ENCODE results near the gene DMXL1.
"Not testable (repeated sequence)": the region's sequence is repeated elsewhere in the genome, so short reads cannot be mapped to it uniquely, and the experiment has no call there.

Gene DMXL1

DNA sequence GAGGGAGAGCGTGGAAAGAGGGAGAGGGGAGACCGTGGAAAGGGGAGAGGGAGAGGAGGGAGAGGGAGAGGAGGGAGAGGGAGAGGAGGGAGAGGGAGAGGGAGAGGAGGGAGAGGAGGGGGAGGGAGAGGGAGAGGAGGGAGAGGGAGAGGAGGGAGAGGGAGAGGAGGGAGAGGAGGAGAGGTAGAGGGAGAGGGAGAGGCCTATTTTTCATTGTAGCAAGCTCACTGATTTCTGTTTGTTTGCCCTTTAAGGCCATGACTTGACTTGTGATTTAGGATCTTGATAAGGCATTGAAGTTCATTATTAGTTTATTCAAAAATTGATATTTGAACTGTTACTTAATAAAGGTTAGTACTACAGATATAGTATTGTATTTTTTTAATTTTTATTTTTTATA lies 52.4 kb downstream of the DMXL1 start:
- no peak for DNase-seq

DNA sequence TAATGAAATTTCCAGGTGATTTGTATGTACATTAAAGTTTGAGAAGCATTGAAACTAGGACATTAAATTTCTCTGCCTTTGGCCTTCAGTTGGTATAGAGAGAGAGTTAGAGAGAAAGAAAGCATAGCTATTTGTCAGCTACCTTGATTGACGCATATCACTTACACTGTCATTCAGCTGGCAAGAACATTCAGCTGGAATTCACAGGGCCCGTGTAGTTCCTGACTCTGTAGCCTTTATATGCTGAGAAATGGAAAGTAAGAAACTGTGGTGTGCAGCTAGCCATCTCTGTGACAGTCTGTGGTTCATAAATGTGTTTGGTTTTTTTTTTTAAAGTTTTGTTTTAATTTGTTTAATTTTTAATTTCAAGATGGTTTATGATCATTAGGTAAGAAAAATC lies 58.9 kb downstream of the DMXL1 start:
- DNase-seq = no peak

DNA sequence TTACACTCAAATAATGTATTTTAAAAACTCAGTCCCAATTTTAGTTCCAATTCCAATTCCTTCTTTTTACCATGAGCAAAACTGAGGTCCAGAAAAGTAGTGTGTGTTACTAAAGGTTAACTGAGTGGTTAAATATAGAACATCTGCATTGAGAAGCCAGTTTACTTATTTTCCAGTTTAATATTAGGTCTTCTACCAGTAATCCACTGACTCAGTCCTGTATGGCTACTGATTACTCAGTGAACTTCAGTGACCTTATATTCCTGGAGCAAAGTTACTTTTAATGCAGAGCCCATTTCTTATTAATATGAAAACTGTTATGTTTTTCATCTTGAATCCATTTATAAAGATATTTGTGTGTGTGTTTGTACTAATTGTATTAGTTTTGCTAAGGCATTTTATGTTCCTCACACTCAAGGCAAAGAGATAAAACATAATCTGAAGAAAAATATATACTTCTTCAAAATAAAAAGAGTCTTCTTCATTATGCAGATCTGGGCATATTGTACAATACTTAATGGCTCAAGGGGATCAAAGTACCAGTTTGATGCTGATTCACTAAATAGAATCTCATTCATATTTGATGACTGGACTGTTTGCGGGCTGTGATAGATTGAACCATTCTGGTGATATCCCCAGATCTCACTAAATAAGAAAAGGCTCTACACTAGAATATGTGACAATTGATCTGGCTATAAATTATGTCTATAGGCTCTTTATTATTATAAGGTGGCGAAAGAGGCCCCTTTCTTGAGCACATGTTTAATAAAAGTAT lies 60.8 kb downstream of the DMXL1 start:
- DNase-seq = no peak

DNA sequence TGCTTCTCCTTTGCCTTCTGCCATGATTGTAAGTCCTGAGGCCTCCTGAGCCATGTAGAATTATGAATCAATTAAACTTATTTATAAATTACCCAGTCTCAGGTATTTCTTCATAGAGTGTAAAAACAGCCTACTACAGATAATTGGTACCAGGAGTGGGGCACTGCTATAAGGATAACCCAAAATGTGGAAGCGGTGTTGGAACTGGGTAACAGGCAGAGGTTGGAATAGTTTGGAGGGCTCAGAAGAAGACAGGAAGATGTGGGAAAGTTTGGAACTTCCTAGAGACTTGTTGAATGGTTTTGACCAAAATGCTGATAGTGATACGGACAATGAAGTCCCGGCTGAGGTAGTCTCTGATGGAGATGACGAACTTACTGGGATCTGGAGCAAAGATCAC lies 64.9 kb downstream of the DMXL1 start:
- DNase-seq = not testable (repeated sequence)

DNA sequence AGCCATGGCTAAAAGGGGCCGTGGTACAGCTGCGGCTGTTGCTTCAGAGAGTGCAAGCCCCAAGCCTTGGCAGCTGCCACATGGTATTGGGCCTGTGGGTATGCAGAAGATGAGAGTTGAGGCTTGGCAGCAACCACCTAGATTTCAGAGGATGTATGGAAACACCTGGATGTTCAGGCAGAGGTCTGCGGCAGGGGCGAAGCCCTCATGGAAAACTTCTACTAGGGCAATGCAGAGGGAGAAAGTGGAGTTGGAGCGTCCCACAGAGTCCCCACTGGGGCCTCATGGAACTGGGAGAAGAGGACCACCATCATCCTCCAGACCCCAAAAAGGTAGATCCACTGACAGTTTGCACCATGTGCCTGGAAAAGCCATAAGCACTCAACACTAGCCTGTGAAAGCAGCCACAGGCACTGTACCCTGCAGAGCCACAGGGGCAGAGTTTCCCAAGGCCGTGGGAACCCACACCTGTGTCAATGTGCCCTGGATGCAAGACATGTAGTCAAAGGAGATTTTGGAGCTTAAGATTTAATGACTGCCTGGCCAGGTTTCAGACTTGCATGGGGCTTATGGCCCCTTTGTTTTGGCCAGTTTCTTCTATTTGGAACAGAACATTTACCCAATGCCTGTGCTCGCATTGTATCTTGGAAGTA lies 65.9 kb downstream of the DMXL1 start:
- no peak for DNase-seq

DNA sequence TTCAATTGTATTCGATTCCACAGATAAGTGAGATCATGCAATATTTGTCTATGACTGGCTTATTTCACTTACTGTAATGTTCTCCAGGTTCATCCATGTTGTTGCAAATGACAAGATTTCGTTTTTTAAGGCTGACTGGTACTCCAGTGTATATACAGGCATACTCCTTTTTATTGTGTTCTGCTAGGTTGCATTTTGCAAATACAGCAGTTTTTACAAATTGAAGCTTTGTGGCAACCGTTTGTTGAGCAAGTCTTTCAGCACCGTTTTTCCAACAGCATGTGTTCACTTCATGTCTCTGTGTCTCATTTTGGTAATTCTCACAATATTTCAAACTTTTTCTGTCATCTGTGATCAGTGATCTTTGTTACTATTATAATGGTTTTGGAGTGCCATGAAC lies 82.7 kb downstream of the DMXL1 start:
- no peak for DNase-seq

DNA sequence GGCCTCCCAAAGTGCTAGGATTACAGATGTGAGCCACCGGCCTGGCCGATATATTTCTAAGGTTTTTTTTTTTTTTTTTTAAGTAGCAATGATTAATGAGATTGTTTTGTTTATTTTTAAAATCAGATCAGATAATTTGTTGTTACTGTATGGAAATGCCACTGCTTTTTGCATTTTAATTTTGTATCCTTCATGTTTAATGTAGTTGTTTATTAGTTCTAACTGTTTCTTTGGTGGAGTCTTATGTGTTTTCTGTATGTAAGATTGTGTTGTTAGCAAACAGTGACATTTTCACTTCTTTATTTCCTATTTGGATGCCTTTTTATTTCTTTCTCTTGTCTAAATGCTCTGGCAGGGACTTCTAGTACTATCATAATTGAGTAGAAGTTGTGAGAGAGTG lies 87.3 kb downstream of the DMXL1 start:
- no peak for DNase-seq

DNA sequence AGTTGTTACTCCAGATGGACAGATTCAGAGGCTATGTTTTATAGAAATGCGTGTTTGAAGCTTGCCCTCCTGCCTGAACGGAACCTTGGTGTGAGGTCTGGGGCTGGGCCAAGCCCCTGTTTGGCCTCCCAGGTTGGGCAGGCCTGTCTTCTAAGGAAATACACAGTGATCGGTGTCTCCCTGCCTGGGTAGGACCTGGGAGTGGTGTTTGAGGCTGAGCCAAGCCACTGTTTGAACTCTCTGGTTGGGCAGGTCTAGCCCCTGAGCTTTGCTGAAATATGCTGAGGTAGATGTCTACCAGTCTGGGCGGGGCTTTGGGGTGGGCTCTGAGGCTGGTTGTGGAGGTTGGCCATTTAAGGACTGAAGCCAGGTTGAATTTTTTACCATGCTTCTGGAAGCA lies 90.5 kb downstream of the DMXL1 start:
- DNase-seq = no peak

DNA sequence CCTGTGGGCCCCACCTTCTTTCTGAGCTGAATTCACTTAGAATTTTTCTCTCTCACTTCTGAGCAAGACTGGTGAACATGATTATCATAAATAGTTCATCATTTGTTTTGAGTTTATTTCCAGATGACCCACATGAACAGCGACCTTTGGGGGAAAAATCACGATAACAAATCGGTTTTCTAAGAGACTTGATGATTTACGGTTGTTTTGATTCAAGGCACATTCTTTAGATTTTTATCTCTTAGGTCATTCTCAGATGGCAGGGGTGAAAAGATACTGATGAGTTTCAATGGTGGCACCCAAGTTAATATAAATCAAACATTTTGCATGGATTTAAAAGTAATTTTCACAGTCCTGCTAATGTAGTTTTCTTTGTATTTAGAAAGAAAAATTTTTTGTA lies 95.1 kb downstream of the DMXL1 start:
- DNase-seq = no peak

DNA sequence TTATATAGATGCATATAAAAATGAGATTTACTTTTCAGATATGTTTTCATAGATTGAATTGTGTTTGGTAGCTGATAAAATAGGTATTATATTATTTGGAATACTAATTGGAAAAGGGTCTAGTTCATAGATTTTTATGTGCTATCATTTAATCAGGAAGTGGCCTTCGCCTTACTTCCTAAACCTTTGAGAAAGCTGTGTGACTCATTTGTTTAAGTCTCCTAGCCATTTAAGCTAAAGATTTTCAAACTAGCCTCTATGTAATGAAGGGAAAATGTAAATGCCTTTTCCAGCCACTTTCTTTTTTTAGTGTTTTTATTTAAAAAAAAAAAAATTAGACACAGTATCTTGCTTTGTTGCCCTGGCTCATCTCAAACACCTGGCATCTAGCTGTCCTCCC lies 97.5 kb downstream of the DMXL1 start:
- DNase-seq = no peak

DNA sequence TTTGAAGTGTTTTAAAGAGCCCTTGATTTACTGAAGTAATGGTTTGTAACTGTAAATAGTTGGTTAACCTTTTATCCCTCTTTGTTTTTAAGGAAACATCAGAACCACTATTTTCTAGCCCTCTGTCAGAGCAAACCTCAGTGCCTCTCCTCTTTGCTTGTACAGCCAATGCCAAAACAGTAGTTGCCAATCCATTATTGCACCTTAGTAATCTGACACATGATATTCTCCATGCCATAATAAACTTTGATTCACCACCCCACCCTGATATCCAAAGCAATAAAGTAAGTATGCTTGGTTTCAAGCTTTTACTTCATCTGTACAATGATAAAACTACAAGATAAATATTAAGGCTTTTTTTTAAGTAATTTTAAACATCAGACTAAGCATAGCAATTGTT lies 100.8 kb downstream of the DMXL1 start:
- DNase-seq = no peak

DNA sequence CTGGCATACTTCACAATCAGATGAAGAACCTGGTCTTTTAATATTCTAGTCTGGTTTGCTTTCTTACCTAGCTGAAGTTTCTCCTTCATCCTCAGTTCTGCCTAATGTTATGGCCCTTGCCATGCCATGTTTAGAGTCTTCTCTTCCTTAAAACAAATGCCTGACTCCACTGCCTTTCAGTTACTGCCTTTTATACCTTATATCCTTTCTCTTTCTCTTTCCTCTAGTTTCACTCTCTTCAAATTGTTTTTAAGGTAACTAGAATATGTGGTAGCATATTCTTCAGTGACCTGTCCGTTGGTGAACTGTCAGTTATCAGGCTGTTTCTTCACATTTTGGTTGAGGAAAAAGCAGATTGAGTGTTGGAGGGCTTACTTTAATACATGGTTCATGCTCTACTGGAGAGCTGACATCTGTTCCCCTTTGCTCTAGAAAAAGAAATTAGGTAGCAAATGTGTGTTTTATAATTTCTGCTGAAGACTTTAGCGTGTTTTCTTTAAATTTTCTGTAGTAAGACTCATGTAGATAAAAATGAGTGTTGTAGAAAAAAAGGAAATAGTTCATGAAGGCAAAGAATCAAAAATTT lies 103.8 kb downstream of the DMXL1 start:
- no peak for DNase-seq

DNA sequence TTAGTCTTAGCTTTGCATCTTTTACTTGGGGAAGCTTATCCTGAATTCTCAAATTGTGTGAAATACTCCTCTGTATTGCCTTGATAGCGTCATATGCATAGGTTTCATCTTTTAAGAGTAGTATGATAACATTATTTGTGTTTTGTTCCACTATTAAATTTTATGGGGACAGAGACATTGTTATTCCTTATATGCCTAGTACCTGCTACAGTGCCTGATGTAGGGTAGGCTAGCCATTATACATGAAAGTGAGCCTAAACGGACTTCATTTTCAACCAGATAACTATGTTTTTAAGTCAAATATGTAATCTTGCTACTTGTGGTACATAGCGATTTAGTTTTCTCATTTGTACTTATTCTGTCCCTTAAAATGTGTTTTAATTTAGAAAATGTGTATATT lies 105.9 kb downstream of the DMXL1 start:
- no peak for DNase-seq

DNA sequence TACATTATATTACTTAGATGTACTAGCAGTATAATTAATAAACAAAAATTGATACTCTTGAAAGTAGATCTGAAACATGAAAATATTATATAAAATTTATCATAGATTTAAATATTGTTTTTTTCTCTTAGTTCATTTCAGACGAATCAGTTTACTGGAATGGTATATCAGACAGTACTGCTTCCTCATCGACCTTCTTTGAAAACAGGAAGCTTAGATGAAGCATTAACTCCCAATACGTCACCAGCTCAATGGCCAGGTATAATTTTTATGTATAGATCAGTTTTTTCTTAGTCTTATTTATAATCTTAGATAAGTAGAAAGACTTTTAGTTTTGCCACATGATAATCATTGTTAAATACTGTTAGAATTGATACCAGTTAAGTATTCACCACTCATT lies 106.3 kb downstream of the DMXL1 start:
- no peak for DNase-seq

DNA sequence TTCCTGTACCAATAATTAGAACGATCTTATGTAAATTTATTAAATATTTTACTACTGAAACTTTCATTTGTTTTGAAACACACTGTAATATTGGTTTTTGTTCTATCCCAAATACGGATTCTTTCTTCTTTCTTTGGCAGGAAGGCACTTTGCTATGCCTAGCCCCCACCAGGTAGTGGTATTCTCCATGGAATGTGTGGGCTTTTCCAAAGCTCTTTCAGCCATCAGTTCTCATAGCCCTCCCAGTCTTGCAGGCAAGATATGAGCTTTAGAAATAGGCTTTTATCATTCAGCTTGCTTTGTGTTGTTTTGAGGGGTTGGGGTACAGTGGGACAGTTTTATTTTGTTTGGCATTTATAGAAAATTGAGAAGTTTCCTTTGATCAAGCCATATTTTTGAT lies 107.5 kb downstream of the DMXL1 start:
- DNase-seq = no peak

DNA sequence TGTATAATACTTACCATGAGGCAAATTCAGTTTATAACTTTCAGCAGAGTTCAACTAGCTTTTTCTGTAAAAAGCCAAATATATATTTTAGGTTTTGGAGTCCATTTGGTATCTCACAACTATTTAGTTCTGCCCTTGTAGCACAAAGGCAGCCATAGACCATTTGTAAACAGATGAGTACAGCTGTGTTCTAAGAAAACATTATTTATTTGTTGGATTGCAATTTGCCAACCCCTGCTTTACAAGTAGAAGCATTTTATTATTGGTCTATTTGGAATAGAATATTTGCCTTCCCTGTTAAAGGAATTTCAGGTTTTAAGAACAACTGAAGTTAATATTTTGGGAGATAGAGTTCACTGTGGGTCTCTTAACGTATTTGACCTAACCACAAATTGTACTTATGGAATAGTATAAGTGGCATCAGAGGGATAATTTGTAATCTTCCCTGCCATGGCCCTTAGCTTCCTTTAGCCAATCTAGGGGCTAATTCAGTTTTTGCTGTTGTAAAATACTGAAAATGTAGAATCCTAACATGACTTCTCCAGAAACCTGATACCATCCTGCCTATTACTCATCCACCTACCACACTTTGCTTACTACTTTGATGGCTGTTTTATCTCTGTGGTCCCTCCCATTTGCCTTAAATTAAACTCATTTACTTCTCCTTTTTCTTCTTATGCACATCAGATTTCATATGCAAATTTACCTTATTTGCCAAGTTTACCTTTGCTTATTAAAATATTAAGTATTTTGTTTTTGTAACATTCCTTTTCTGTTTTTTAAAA lies 109.2 kb downstream of the DMXL1 start:
- no peak for DNase-seq

DNA sequence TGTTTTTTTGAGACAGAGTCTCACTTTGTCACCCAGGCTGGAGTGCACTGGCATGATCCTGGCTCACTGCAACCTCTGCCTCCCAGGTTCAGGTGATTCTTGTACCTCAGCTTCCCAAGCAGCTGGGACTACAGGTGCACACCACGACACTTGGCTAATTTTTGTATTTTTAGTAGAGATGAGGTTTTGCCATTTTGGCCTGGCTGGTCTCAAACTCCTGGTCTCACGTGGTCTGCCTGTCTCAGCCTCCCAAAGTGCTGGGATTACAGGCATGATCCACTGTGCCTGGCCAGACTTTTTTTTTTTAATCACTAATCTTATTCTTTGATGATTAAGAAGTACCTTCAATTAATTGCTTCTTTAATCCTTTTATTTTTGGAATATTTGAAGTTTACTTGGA lies 114.6 kb downstream of the DMXL1 start:
- not testable (repeated sequence) for DNase-seq

DNA sequence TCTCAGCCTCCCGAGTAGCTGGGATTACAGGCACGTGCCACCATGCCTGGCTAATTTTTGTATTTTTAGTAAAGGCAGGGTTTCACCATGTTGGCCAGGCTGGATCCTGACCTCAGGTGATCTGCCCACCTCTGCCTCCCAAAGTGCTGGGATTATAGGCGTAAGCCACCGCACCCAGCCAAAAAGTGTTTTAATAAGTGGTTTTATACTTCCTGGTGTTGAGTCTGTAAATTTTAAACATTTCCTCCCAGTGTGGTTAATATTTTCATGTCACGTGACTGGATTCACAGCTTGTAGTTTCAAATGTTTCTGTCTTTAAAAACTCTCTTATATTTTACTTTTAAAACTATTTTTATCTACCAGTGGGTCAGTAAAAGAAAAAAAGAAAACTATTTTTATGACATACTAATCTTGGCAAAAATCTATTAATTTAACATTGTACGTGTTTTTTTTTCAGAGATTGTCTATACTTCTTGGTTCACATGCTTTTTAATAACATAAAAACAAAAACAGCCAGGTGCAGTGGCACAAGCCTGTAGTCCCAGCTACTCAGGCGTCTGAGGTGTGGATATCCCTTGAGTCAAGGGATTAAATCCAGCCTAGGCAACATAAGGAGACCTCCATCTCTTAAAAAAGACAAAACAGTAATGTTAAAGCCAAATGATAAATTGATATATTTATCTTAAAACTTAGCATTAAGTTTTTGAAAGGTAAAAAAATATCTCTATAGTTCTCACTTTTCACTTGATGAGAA lies 117.1 kb downstream of the DMXL1 start:
- no peak for DNase-seq

DNA sequence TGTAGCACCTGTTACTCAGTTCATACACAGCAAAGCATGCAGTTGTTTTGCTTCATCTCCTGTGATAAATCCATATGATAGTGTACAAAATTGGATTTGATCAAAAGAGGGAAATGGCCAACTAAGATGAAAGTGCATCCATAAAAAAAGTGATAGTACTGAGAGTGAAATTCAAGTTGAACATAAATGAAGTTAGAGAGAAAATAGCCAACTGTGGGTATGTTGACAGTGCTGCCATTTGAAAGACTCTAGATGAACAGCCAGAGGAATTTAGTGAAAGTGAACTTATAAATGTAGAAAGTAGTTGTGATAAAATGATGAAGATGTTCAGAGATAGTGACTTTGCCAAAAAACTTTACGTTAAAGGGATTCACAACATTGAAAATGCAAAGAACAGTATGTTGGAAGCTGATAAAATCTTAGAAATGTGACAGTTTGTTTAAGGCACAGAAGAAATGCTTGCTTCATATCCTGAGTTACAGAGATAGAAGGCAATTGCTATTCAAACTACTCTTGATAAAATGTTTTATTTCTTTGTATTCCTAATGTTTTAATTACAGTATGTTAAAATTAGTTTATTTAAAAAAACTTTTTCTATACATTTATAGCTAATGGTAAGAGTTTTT lies 119.7 kb downstream of the DMXL1 start:
- no peak for DNase-seq

DNA sequence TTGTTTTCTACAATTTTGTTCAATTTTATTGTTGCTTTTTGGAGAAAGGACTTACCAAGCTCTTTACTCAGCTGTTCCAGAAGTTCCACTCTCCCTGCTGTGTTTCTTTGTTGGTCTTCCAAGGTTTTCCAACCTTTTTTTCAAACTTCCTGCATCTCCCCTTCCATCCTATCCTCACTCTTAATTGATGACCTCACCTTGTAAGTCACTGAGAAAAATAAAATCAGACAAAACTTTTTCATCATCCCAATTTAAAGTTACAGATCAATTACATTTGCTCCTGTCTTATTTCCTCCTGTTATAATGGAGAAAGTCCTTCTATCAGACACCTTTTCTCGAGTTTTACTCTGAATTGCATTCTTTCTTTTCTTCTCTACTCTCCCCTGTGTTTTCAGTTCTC lies 121.1 kb downstream of the DMXL1 start:
- no peak for DNase-seq

DNA sequence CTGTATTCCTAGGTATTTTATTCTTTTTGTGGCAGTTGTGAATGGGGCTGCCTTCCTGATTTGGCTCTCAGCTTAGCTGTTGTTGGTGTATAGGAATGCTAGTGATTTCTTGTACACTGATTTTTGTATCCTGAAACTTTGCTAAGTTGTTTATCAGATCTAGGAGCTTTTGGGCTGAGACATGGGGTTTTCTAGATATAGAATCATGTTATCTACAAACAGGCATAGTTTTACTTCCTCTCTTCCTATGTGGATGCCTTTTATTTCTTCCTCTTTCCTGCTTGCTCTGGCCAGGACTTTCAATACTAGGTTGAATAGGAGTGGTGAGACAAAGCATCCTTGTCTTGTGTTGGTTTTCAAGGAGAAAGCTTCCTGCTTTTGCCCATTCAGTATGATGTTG lies 129.9 kb downstream of the DMXL1 start:
- no peak for DNase-seq

DNA sequence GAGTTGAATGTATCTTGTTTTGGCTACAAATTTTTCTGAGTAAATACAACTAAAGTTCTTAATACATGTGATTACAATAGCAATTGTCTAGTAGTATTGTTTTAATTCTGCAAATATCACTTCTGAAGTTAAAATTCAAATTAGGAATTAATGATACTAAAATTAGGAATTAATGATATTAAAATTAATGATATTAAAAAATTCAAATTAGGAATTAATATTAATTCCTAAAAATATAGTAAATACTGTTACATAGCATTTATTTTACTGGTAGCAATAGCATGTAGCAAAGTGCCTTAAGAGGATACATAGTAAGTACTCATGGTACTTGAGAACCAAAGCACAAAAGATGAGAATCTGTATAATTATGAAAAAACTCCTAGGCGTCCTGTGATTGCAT lies 136.2 kb downstream of the DMXL1 start:
- no peak for DNase-seq
